Mucosa of rectum (tissue), 2 donors: Measurements from ENCODE around the gene RRAGA.

Source experiments
- H3K27ac ChIP-seq, 2 donors: one replicate each; pipeline ENCODE4 v1.7.0; 2013; ENCODE audit warnings: inconsistent platforms in 2 of 2, low read depth in 2 of 2, low read length in 2 of 2
- H3K27me3 ChIP-seq, 2 donors: one replicate each; pipeline ENCODE4 v1.7.0; 2013; ENCODE audit warnings: low read length in 2 of 2; ENCODE audit not compliant: control insufficient read depth in 2 of 2, insufficient read depth in 2 of 2
- H3K36me3 ChIP-seq, 2 donors: one replicate each; pipeline ENCODE4 v1.7.0; 2013; ENCODE audit warnings: low read length in 2 of 2; ENCODE audit not compliant: control insufficient read depth in 2 of 2, insufficient read depth in 2 of 2
- H3K4me1 ChIP-seq, 2 donors: one replicate each; pipeline ENCODE4 v1.7.0; 2013; ENCODE audit warnings: low read length in 2 of 2, mild to moderate bottlenecking in 1 of 2; ENCODE audit not compliant: control insufficient read depth in 2 of 2, insufficient read depth in 2 of 2
- H3K4me3 ChIP-seq, 2 donors: one replicate each; pipeline ENCODE4 v1.7.0; 2013; ENCODE audit warnings: low read length in 2 of 2
- H3K9ac ChIP-seq, 2 donors: one replicate each; pipeline ENCODE4 v1.7.0; 2013; ENCODE audit warnings: low read length in 2 of 2, low read depth in 1 of 2, mild to moderate bottlenecking in 1 of 2
- H3K9me3 ChIP-seq, 2 donors: one replicate each; pipeline ENCODE4 v1.7.0; 2013; ENCODE audit warnings: low read length in 2 of 2; ENCODE audit not compliant: control insufficient read depth in 2 of 2
- donor health status: healthy.
- donor health status: Normal muscosa, but diverticular disease.

The RRAGA gene

GRCh38 chr9:19028835-19029451 lies 20.3 kb upstream of the RRAGA start:
- Histone ChIP-seq H3K4me3 (no peak overlapping the region), H3K27me3 (no peaks in the 10 kb centered on the region), H3K36me3 (no peaks in the 10 kb centered on the region), H3K4me1 (no peaks in the 10 kb centered on the region), H3K9ac (no peak overlapping the region), H3K9me3 (no peaks in the 10 kb centered on the region), H3K27ac (no peak overlapping the region)

DNA sequence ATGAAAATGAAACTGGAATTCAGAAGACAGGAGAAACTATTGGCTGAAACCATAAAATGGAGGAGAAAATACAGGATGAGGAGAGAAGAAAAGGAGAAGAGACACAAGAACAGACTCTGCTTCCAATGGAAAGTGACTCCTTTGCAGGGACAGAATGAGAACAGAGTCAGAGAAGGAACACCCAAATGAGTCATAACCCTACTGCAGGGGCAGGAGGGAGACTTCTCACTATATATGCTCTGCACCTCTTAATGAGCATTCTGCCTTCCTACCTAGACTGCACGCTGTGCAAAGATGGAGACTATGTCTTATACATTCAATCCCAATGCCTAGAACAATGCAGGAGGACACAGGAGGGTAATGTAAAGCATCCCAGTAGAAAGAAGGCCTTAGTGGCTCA lies 18.3 kb upstream of the RRAGA start:
- no peaks in the 10 kb centered on the region for H3K4me1 ChIP-seq
- H3K9ac ChIP-seq, result no peak overlapping the region
- H3K9me3 ChIP-seq, result no peaks in the 10 kb centered on the region

GRCh38 chr9:19032406-19032805 lies 16.8 kb upstream of the RRAGA start:
- Histone ChIP-seq H3K9me3 (no peaks in the 10 kb centered on the region), H3K36me3 (no peaks in the 10 kb centered on the region), H3K27ac (no peak overlapping the region), H3K9ac (no peak overlapping the region), H3K27me3 (no peaks in the 10 kb centered on the region), H3K4me1 (no peaks in the 10 kb centered on the region), H3K4me3 (no peak overlapping the region)

More for the DNA sequence above, 18.3 kb upstream of the RRAGA start:
- H3K36me3 ChIP-seq, result no peaks in the 10 kb centered on the region
- H3K4me3 ChIP-seq, result no peak overlapping the region
- no peak overlapping the region for H3K27ac ChIP-seq
- H3K27me3 ChIP-seq, result no peaks in the 10 kb centered on the region

GRCh38 chr9:19033015-19033414 lies 16.2 kb upstream of the RRAGA start, which contains the start of gene SAXO1:
Gene SAXO1, minus strand, starts transcription at chr9:19033209. Its CDS starts 301 bp downstream, at chr9:19032908.
- H3K27me3 ChIP-seq, result no peaks in the 10 kb centered on the region
- no peak within 1 kb of the TSS for H3K9ac ChIP-seq
- no peaks in the 10 kb centered on the region for H3K9me3 ChIP-seq
- no peaks in the 10 kb centered on the region for H3K36me3 ChIP-seq
- H3K27ac ChIP-seq, result no peak within 1 kb of the TSS
- H3K4me3 ChIP-seq, result no peak within 1 kb of the TSS
- no peaks in the 10 kb centered on the region for H3K4me1 ChIP-seq

DNA sequence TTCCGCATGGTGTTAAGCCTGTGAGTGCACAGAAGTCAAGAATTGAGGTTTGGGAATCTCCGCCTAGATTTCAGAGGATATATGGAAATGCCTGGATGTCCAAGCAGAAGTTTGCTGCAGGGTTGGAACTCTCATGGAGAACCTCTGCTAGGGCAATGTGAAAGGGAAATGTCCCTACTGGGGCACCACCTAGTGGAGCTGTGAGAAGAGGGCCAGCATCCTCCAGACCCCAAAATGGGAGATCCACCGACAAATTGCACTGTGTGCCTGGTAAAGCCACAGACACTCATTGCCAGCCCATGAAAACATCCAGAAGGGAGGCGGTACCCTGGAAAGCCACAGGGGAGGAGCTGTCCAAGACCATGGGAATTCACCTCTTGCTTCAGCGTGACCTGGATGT lies 12.6 kb upstream of the RRAGA start:
- Histone ChIP-seq H3K4me3 (no peak overlapping the region), H3K9me3 (no peaks in the 10 kb centered on the region), H3K36me3 (no peaks in the 10 kb centered on the region)

DNA sequence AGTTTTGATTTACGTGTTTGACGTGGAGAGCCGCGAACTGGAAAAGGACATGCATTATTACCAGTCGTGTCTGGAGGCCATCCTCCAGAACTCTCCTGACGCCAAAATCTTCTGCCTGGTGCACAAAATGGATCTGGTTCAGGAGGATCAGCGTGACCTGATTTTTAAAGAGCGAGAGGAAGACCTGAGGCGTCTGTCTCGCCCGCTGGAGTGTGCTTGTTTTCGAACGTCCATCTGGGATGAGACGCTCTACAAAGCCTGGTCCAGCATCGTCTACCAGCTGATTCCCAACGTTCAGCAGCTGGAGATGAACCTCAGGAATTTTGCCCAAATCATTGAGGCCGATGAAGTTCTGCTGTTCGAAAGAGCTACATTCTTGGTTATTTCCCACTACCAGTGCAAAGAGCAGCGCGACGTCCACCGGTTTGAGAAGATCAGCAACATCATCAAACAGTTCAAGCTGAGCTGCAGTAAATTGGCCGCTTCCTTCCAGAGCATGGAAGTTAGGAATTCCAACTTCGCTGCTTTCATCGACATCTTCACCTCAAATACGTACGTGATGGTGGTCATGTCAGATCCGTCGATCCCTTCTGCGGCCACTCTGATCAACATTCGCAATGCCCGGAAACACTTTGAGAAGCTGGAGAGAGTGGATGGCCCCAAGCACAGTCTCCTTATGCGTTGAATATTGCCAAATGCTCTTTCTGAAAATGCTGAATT lies 850 bp downstream of the RRAGA start:
- no peaks in the 10 kb centered on the region for H3K27me3 ChIP-seq

More for the DNA sequence above, 12.6 kb upstream of the RRAGA start:
- Histone ChIP-seq H3K4me1 (no peaks in the 10 kb centered on the region), H3K9ac (no peak overlapping the region), H3K27me3 (no peaks in the 10 kb centered on the region), H3K27ac (no peak overlapping the region)

DNA sequence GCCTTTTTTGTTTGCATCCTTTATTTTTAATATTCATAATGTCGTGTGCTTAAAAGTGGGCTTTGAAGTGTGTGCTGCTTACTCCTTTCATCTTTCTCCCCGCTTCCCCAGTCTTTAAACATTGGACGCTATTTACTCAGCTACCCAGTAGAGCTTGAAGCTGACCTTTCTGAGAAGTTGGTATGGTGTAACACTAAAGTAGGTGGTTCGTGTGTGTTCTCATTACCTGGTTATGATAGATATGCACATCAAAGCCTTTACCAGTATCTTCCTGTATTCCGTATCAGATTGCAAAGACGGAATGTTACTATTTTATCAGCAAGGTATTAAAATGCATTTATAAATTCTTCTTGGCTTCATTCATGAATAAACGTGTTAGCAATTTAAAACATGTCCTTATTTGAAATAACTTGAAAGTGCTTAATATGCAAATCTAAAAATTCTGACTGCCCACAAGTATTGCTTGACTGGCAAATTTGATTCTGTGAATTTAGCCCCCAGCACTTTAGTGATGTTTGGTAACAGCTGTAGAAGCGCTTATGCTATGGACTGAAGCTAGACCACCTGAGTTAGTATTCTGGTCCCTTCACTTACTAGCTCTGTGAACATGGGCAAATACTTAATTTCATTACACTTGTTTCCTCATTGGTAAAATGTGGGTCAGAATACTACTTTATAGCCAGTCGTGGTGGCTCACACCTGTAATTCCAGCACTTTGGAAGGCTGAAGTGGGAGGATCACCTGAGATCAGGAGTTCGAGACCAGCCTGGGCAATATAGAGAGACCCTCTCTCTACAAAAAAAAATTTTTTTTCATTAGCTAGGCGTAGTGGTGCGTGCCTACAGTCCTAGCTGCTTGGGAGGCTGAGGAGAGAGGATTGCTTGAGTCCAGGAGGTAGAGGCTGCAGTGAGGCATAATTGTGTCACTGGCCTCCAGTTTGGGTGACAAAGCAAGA lies 1.7 kb downstream of the RRAGA start:
- no peaks in the 10 kb centered on the region for H3K36me3 ChIP-seq
- no peaks in the 10 kb centered on the region for H3K9me3 ChIP-seq
- no peaks in the 10 kb centered on the region for H3K27me3 ChIP-seq
- no peak overlapping the region for H3K27ac ChIP-seq
- H3K9ac ChIP-seq, result peak overlapping the region in 1 of 2 donors; percentile 90
- peak overlapping the region; percentile 79 to 97 for H3K4me3 ChIP-seq
- H3K4me1 ChIP-seq, result peaks cover 18 to 19% of the 10 kb centered on the region in 2 donors

More for the DNA sequence above, 850 bp downstream of the RRAGA start:
- Histone ChIP-seq H3K36me3 (no peaks in the 10 kb centered on the region), H3K9me3 (no peaks in the 10 kb centered on the region), H3K4me3 (peak overlapping the region; percentile 79 to 97), H3K9ac (peak overlapping the region; percentile 90 to 94), H3K27ac (peak overlapping the region; percentile 95 to 97), H3K4me1 (peaks cover 18 to 19% of the 10 kb centered on the region in 2 donors)

- no peaks in the 10 kb centered on the region for H3K9me3 ChIP-seq
- H3K4me1 ChIP-seq, result no peaks in the 10 kb centered on the region
- H3K36me3 ChIP-seq, result peaks cover 14 to 29% of the 10 kb centered on the region in 2 donors
- no peaks in the 10 kb centered on the region for H3K27me3 ChIP-seq
- H3K9ac ChIP-seq, result no peak overlapping the region
- no peak overlapping the region for H3K27ac ChIP-seq
- H3K4me3 ChIP-seq, result no peak overlapping the region
Observed at GRCh38 chr9:19057033-19057432, 7.8 kb downstream of the RRAGA start.

GRCh38 chr9:19074229-19074628 lies 25.0 kb downstream of the RRAGA start:
- H3K27ac ChIP-seq, result no peak overlapping the region
- H3K9me3 ChIP-seq, result no peaks in the 10 kb centered on the region
- H3K36me3 ChIP-seq, result peaks cover 13 to 40% of the 10 kb centered on the region in 2 donors

More at GRCh38 chr9:19074229-19074628, 25.0 kb downstream of the RRAGA start:
- no peak overlapping the region for H3K9ac ChIP-seq
- no peaks in the 10 kb centered on the region for H3K4me1 ChIP-seq
- H3K27me3 ChIP-seq, result no peaks in the 10 kb centered on the region
- no peak overlapping the region for H3K4me3 ChIP-seq
